CD4-positive, alpha-beta T cell treated with Interleukin-17A for 1 hour (primary cell): Measurements from ENCODE around the gene TNFAIP8L1.
"Not testable (repeated sequence)": the region's sequence is repeated elsewhere in the genome, so short reads cannot be mapped to it uniquely, and the experiment has no call there.

Experiments
- DNase-seq: peaks from one replicate; pipeline ENCODE4 v3.0.0-alpha.2; 2020

Gene TNFAIP8L1

DNA sequence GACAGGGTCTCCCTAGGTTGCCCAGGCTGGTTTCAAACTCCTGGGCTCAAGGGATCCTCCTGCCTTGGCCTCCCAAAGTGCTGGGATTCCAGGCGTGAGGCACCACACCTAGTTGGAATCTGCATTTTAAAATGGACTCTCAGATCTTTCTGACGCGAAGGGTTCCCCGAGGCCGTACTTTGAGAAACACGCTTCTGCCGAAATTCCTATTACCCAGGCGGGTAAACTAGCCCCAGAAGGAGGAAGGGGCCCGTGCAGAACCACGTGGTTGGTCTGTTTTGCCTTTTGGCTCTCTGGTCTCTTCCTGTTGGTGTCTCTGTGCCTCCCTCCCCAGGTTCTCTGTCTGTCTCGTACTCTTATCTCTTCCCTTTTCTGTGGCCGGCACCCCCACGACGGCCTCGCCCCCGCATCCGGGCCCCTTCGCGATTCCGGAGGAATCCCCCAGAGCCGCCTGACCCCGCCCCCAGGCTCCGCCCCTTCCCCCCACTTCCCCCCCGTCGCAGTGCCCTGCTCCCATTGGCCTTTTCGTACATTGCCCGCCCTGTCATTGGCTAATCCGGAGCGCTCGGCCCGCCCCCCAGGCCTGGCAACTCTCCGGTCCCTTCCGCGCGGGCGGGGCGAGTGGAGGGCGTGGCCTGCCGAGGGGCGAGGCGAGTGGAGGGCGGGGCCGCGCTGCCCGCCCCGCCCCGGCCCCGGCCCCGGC is at the start of gene TNFAIP8L1:
TNFAIP8L1 (plus strand) TSS at position 689 of the 703 bp plus-strand sequence. CDS start 12,354 bp downstream, outside the sequence.
- DNase-seq, result peak; percentile 99

GRCh38 chr19:4589579-4590410 is 49.5 kb upstream of the TNFAIP8L1 start:
- DNase-seq, result no peak

GRCh38 chr19:4590559-4590958 is 48.8 kb upstream of the TNFAIP8L1 start:
- no peak for DNase-seq

DNA sequence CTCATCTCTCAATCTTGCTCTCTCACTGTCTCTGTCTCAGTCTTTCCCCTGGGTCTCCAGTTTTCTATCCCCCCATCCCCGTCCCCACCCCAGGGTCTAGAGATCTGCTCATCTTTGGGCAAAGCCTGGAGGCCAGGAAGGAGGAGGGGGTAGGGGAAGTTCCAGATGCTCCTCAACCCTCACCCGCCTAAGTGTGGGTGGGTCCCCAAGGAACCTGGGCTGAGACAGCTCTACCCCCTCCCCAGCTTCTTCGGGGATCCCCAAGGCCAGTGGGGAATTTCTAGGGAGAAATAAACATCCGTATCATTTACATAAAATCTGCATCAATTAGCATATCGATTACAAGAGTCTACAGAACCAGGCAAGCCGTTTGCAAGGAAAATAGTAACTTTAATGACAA is 48.0 kb upstream of the TNFAIP8L1 start:
- DNase-seq, result no peak

DNA sequence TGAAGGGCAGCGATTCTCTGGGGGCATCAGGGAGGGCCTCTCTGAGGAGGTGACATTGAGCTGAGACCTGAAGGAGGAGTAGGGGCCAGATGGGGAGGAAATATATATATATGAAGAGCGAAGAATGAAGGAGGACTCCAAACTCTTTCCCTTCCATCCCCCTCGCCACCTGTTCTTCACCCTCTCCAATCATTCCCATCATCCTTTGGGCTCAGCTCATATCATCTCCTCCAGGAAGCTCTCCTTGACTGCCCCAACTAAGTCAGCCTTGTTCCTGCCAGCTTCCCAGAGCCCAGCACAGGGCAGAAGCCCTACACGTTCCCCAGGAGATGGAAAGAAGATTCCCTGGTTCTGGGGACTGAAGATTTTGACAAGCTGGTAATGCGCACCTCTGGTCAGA is 46.9 kb upstream of the TNFAIP8L1 start:
- DNase-seq, result no peak

DNA sequence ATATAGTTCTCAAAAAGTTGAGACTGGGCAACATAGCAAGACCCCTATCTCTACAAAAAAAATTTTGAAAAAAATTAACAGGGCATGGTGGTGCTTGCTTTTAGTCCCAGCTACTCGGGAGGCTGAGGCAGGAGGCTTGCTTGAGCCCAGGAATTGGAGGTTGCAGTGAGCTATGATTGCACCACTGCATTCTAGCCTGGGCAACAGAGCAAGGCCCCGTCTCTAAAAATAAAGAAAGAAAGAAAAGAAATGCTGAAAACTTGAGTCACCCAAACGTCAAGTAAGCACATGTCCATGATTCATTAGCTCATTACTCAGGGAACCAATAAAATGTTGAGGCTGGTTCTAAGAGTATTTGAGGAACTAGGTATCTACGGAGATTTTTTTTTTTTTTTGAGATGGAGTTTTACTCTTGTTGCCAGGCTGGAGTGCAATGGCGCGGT is 45.9 kb upstream of the TNFAIP8L1 start:
- DNase-seq, result no peak

DNA sequence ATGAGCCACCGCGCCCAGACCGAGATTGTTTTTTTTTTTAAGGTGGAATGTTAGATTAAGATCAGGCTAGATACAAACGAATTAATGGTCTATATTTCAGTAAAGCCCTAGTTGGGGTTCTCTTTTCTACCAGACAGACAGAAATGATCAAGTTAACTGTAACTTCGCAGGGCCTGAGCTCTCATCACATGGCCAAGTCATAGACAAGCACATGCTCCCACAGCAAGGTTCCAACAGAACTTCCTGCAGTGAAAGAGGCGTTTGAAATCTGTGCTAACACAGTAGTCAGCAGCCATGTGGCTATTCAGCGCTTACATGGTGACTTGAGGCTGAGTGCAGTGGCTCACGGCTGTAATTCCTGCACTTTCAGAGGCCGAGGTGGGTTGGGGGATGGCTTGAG is 45.1 kb upstream of the TNFAIP8L1 start:
- DNase-seq, result no peak

- DNase-seq, result not testable (repeated sequence)
Observed at GRCh38 chr19:4595158-4595557, 44.2 kb upstream of the TNFAIP8L1 start.

- no peak for DNase-seq
Observed at GRCh38 chr19:4596033-4596904, 43.0 kb upstream of the TNFAIP8L1 start.

DNA sequence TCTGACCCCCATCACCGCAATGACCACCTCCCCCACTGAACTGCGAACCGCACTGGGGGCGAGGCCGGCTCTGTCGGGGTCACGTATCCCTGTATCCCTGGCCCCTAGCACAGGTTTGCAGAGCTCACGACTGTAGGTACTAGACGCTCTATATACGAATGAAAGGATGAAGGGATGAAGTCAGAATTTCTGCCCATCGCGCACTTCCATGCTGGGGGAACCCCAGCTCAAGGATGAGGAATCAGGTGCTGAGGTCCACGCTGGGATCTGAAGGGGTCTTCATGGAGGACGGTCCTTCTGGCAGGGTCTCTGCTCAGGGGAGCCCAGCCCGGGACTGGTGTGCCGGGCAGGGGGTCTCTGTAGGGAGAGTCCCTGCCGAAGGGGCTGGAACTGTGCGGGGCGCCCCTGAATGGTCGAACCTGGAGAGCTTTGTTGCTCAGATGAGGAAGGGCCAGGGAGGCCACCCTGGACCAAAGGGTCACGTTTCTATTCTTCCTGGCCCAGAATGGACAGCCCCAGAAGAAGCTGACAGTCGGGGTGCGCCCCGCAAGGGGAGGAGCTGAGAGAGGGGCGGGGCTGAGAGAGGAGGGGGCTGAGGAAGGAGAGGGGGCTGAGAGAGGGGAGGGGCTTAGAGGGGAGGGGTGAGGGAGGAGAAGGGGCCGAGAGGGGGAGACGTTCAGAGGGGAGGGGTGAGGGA is 41.9 kb upstream of the TNFAIP8L1 start:
- no peak for DNase-seq

- peak; percentile 60 for DNase-seq
Observed at GRCh38 chr19:4597975-4598671, 41.2 kb upstream of the TNFAIP8L1 start.

DNA sequence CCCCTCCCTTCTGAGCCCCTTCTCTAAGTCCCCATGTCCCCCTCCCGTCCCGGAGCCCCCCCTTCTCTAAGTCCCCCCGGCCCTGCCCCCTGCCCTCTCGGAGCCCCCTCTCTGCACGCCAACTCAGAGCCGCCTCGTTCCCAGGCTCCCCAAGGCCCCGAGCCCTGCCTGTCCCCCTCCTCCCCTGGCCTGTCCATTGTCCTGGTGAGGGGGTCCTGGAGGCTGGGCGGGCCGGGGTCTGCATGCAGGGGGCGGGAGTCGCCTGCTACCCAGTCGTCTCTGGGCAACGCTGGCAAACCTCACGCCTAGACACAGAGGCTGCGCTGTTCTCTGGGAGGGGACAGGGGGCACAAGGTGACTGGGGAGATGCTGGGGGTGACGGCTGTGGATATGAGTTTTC is 40.6 kb upstream of the TNFAIP8L1 start:
- no peak for DNase-seq

GRCh38 chr19:4600082-4600481 is 39.2 kb upstream of the TNFAIP8L1 start:
- no peak for DNase-seq

DNA sequence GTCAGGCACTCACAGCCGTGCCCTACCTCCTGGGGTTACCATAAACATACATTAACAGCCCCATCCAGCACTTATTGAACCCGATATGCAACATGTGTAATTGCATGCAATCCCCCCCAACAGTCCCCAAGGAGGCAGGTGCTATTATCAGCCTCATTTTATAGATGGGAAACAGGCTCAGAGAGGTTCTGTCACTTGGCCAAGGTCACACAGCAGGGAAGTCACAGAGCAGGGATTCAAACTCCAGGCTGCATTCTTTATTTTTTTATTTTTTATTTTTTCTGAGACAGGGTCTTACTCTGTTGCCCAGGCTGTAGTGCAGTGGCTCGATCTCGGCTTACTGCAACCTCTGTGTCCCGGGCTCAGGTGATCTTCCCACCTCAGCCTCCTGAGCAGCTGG is 38.4 kb upstream of the TNFAIP8L1 start:
- no peak for DNase-seq

GRCh38 chr19:4602173-4602788 is 37.0 kb upstream of the TNFAIP8L1 start:
- no peak for DNase-seq

DNA sequence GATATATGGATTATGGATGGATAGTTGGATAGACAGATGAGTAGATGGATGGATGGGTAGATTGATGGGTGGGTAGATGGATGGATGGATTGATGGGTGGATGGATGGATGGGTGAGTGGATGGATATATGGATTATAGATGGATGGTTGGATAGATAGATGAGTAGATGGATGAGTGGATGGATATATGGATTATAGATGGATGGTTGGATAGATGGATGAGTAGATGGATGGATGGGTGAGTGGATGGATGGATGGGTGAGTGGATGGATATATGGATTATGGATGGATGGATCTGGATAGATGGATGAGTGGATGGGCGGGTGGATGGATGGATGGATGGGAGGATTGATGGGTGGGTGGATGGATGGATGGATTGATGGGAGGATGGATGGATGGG is 36.4 kb upstream of the TNFAIP8L1 start:
- no peak for DNase-seq

GRCh38 chr19:4604912-4605311 is 34.4 kb upstream of the TNFAIP8L1 start:
- no peak for DNase-seq

GRCh38 chr19:4606181-4606580 is 33.1 kb upstream of the TNFAIP8L1 start:
- no peak for DNase-seq

DNA sequence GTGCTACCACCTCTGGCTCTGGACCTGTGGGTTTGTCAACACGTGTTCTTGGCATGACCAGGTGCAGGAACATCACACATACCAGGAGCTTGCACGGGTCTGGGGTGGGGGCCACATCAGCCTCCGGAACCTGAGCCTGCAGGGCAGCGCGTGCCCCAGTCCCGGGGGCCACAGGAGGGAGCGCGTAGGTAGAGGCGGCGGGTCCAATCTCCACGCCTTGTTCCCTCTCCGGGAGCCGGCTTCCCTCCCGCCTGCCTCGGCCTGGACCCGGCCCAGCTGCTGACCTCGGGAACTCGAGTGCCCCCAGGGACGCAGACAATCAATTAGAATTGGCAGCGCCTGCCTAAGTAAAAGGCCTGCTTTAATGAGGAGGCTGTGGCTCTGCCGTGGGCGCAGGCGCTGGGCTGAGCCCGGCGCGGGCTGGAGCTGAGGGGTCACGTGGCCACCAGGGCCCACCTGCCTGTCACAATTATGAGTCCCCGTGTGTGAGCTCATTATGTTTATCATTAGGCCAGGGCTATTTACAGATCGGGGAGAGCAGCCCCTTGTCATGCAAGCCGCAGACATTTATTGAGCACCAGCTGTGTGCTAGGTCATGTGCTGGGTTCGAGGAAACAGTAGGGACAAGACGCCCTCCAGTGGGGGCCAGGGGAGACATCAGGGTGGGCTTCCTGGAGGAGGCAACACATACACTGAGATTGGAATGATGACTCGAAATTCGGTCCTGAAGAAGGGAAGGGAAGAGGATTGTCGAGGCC is 32.2 kb upstream of the TNFAIP8L1 start:
- no peak for DNase-seq

GRCh38 chr19:4609878-4610511 is 29.3 kb upstream of the TNFAIP8L1 start:
- no peak for DNase-seq
